ENCODE data around the gene ZNF414. TPM values are rescaled to one million over a fixed set of nuclear protein-coding genes. Genes with fewer than 3 reads are reported as not detected.
"Not testable (repeated sequence)": the region's sequence is repeated elsewhere in the genome, so short reads cannot be mapped to it uniquely, and the experiment has no call there.

The ZNF414 gene
- total RNA-seq, 2 donors from 2014 or later, result 15.5 to 16.8 TPM

DNA sequence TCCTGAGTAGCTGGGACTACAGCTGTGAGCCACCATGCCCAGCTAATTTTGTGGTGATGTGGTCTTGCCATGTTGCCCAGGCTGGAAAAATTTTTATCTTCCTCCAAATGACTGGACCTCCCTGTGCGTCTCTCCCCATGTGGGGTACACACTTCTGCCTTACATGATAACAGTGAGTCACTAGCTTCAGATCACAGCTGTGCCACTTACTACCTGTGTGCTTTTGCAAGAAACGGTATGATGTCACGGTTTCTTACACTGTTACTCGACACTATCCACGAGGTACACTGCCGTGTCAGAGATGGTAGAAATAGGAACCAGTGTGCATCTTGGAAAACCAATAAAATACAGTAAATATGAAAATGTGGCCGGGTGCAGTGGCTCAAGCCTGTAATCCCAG, 17.5 kb upstream of the ZNF414 start:
- H3K36me3 Mint-ChIP-seq, result peaks cover 31% of the 10 kb centered on the region
- H3K9me3 Mint-ChIP-seq, result no peaks in the 10 kb centered on the region
- no peak overlapping the region for H3K4me3 Mint-ChIP-seq
- H3K27ac Mint-ChIP-seq, result peak overlapping the region; percentile 47 to 67
- H3K27me3 Mint-ChIP-seq, result no peaks in the 10 kb centered on the region
- no peak for DNase-seq (ENCODE audit: low spot score)
- peaks cover 11 to 25% of the 10 kb centered on the region in 2 donors for H3K4me1 Mint-ChIP-seq (ENCODE audit: low read depth in 2 of 2)
- ATAC-seq, result no peak

GRCh38 chr19:8530061-8530679, 16.2 kb upstream of the ZNF414 start:
- no peak for ATAC-seq
- peaks cover 21% of the 10 kb centered on the region for H3K36me3 Mint-ChIP-seq
- H3K4me1 Mint-ChIP-seq (ENCODE audit: low read depth in 2 of 2), result peaks cover 11 to 21% of the 10 kb centered on the region in 2 donors
- H3K27me3 Mint-ChIP-seq, result no peaks in the 10 kb centered on the region
- no peaks in the 10 kb centered on the region for H3K9me3 Mint-ChIP-seq
- no peak for DNase-seq (ENCODE audit: low spot score)
- H3K27ac Mint-ChIP-seq, result peak overlapping the region in 1 of 2 donors; percentile 83
- H3K4me3 Mint-ChIP-seq, result no peak overlapping the region

GRCh38 chr19:8529369-8530006, 15.5 kb upstream of the ZNF414 start:
- peaks cover 11 to 24% of the 10 kb centered on the region in 2 donors for H3K4me1 Mint-ChIP-seq (ENCODE audit: low read depth in 2 of 2)
- peak overlapping the region; percentile 13 to 83 for H3K27ac Mint-ChIP-seq
- no peaks in the 10 kb centered on the region for H3K9me3 Mint-ChIP-seq
- H3K27me3 Mint-ChIP-seq, result no peaks in the 10 kb centered on the region
- no peak for ATAC-seq
- no peak overlapping the region for H3K4me3 Mint-ChIP-seq
- no peak for DNase-seq (ENCODE audit: low spot score)
- H3K36me3 Mint-ChIP-seq, result peaks cover 20% of the 10 kb centered on the region

DNA sequence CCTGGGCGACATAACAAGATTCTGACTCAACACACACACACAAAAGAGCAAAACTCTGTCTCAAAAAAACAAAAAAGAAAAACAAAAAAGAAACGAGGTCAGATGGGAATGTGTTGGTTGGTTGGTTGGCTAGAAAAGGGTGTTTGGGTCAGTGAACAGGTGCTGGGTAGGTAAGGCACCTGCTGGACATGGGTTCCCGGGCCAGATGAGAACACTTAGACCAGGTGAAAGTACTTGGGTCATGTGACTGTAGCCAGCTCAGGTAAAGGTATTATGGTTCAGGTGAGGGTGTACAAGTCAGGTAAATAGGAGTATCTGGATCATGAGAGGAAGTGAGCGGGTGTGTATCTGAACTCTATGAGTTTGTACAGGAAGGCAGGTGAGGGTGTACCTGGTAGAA, 14.5 kb upstream of the ZNF414 start:
- no peak overlapping the region for H3K4me3 Mint-ChIP-seq
- DNase-seq (ENCODE audit: low spot score) (no peak), ATAC-seq (no peak)
- peaks cover 11 to 25% of the 10 kb centered on the region in 2 donors for H3K4me1 Mint-ChIP-seq (ENCODE audit: low read depth in 2 of 2)
- peaks cover 20% of the 10 kb centered on the region for H3K36me3 Mint-ChIP-seq
- peak overlapping the region; percentile 13 to 83 for H3K27ac Mint-ChIP-seq
- no peaks in the 10 kb centered on the region for H3K9me3 Mint-ChIP-seq
- no peaks in the 10 kb centered on the region for H3K27me3 Mint-ChIP-seq

DNA sequence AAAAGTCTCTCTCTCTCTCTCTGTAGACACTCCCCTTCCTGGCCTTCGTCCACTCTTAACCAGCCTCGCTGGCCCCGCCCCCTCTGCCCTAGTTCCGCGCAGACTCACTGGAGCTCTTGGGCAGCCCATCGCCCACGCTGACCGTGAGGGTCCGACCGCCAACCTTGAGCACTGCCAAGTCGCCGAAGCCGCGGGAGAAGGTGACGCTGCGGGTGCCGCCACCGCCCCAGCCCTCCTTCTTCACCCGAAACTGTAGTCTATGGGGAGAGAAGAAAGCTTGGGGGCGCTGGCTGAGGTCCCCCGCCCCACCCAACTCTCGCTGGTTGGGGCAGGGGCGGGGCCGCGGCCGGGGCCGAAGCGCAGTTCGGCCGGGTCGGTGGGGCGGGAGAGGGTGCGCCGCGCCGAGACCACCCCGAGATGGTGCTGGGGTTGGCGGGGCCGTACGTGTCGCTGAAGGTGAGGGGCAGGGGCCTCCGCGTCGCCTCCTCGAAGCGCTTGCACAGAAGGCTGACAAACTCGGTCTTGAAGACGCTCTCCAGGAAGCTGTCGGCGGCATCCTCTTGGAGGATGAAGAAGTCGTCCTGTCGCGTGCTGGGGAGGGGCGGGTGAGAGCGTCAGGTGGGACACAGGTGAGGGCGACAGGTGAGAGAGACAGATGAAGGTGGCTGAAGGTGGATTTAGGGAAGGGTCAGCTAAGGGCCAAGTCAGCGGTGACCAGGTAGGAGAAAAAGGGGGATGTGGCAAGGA, 12.6 kb upstream of the ZNF414 start:
- DNase-seq (ENCODE audit: low spot score) (no peak), ATAC-seq (no peak)
- H3K4me1 Mint-ChIP-seq (ENCODE audit: low read depth in 2 of 2), result peaks cover 11 to 25% of the 10 kb centered on the region in 2 donors
- H3K36me3 Mint-ChIP-seq, result peaks cover 20% of the 10 kb centered on the region
- no peak overlapping the region for H3K4me3 Mint-ChIP-seq
- H3K27me3 Mint-ChIP-seq, result no peaks in the 10 kb centered on the region
- H3K27ac Mint-ChIP-seq, result no peak overlapping the region
- no peaks in the 10 kb centered on the region for H3K9me3 Mint-ChIP-seq

- DNase-seq (ENCODE audit: low spot score) (no peak), ATAC-seq (no peak)
- peaks cover 11 to 25% of the 10 kb centered on the region in 2 donors for H3K4me1 Mint-ChIP-seq (ENCODE audit: low read depth in 2 of 2)
- no peak overlapping the region for H3K27ac Mint-ChIP-seq
- no peaks in the 10 kb centered on the region for H3K9me3 Mint-ChIP-seq
- no peaks in the 10 kb centered on the region for H3K27me3 Mint-ChIP-seq
- H3K36me3 Mint-ChIP-seq, result peaks cover 20% of the 10 kb centered on the region
- no peak overlapping the region for H3K4me3 Mint-ChIP-seq
Observed at GRCh38 chr19:8525401-8525684, 11.4 kb upstream of the ZNF414 start.

DNA sequence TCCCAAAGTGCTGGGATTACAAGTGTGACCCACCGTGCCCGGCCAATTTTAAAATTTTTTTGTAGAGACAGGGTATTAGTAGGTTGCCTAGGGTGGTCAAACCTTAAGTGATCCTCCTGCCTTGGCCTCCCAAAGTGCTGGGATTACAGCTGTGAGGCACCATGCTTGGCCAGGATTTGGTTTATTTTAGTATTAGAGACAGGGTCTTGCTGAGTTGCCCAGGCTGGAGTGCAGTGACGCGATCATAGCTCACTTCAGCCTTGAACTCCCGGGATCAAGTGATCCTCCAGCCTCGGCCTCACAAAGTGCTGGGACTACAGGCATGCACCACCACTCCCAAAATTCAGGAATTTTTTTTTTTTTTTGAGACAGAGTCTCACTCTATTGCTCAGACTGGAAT, 5.4 kb upstream of the ZNF414 start:
- Mint-ChIP-seq H3K4me3 (no peak overlapping the region), H3K9me3 (no peaks in the 10 kb centered on the region), H3K36me3 (no peaks in the 10 kb centered on the region), H3K27me3 (no peaks in the 10 kb centered on the region), H3K4me1 (ENCODE audit: low read depth in 2 of 2) (peaks cover 33 to 37% of the 10 kb centered on the region in 2 donors), H3K27ac (no peak overlapping the region)
- DNase-seq (ENCODE audit: low spot score) (no peak), ATAC-seq (no peak)

- peak overlapping the region; percentile 61 for H3K4me3 Mint-ChIP-seq
- H3K27ac Mint-ChIP-seq, result peak overlapping the region; percentile 93 to 96
- H3K27me3 Mint-ChIP-seq, result no peaks in the 10 kb centered on the region
- no peaks in the 10 kb centered on the region for H3K36me3 Mint-ChIP-seq
- no peaks in the 10 kb centered on the region for H3K9me3 Mint-ChIP-seq
- peaks cover 37 to 38% of the 10 kb centered on the region in 2 donors for H3K4me1 Mint-ChIP-seq (ENCODE audit: low read depth in 2 of 2)
- no peak for ATAC-seq
- DNase-seq (ENCODE audit: low spot score), result no peak
Observed at GRCh38 chr19:8518536-8518935, 4.6 kb upstream of the ZNF414 start.

DNA sequence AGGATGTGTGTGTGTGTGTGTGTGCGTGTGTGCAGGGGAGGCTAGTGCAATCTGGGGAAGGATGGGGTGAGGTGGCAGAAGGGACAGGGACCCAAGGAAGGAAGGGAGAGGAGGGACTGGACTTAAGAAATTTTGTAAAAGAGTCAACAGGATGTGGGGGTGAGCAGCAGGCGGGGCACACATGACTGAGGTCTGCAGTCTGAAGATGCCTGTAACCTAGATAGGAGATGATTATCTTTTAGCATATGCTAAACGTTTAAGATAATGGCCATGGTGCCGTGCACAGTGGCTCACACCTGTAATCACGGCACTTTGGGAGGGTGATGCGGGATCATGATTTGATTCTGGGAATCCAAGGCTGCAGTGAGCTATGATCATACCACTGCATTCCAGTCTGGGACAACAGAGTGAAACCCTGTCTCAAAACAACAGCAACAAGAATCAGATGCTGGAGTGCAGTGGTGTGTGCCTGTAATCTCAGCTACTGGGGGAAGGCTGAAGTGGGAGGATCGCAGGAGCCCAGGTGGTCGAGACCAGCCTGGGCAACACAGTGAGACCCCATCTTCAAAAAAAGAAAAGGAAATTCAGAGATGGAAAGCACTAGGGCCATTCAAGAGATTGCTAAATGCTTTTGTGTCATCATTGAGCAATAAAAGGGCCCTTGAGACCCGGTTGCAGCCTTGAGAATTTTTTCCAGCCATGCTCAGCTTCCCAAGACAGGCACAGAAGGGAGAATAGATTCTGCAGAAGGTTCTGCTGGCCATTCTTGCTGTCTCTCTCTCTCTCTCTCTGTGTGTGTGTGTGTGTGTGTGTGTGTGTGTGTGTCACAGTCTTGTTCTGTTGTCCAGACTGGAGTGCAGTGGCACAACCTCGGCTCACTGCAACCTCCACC, 3.8 kb upstream of the ZNF414 start:
- H3K27me3 Mint-ChIP-seq, result no peaks in the 10 kb centered on the region
- no peaks in the 10 kb centered on the region for H3K9me3 Mint-ChIP-seq
- no peak for DNase-seq (ENCODE audit: low spot score)

GRCh38 chr19:8515317-8515716, 1.4 kb upstream of the ZNF414 start:
- H3K4me3 Mint-ChIP-seq, result peak overlapping the region; percentile 91
- no peaks in the 10 kb centered on the region for H3K36me3 Mint-ChIP-seq
- no peaks in the 10 kb centered on the region for H3K27me3 Mint-ChIP-seq
- H3K9me3 Mint-ChIP-seq, result no peaks in the 10 kb centered on the region
- DNase-seq (ENCODE audit: low spot score), result peak; percentile 80
- peak; percentile 21 to 43 for ATAC-seq
- H3K27ac Mint-ChIP-seq, result peak overlapping the region; percentile 93 to 96
- peaks cover 42 to 46% of the 10 kb centered on the region in 2 donors for H3K4me1 Mint-ChIP-seq (ENCODE audit: low read depth in 2 of 2)

More for the DNA sequence above, 3.8 kb upstream of the ZNF414 start:
- ATAC-seq, result peak in 1 of 2 donors; percentile 24
- H3K36me3 Mint-ChIP-seq, result no peaks in the 10 kb centered on the region
- peak overlapping the region; percentile 93 to 96 for H3K27ac Mint-ChIP-seq
- H3K4me1 Mint-ChIP-seq (ENCODE audit: low read depth in 2 of 2), result peaks cover 42% of the 10 kb centered on the region in 2 donors
- H3K4me3 Mint-ChIP-seq, result peak overlapping the region; percentile 80

- Mint-ChIP-seq H3K27ac (peak overlapping the region; percentile 93 to 96), H3K4me1 (ENCODE audit: low read depth in 2 of 2) (peaks cover 42 to 46% of the 10 kb centered on the region in 2 donors), H3K4me3 (peak overlapping the region; percentile 91)
- ATAC-seq; H3K9me3 Mint-ChIP-seq; H3K36me3 Mint-ChIP-seq; H3K27me3 Mint-ChIP-seq; DNase-seq (ENCODE audit: low spot score): not testable (repeated sequence)
Observed at GRCh38 chr19:8514505-8515009, 590 bp upstream of the ZNF414 start.

GRCh38 chr19:8513036-8513686, 806 bp downstream of the ZNF414 start:
- no peak for ATAC-seq
- Mint-ChIP-seq H3K4me1 (ENCODE audit: low read depth in 2 of 2) (peaks cover 35 to 40% of the 10 kb centered on the region in 2 donors), H3K4me3 (peak overlapping the region; percentile 91), H3K27ac (peak overlapping the region; percentile 93 to 96), H3K36me3 (no peaks in the 10 kb centered on the region), H3K27me3 (no peaks in the 10 kb centered on the region), H3K9me3 (no peaks in the 10 kb centered on the region)
- DNase-seq (ENCODE audit: low spot score), result no peak

All from natural killer cell treated with Interleukin-12 subunit alpha and Interleukin-12 subunit beta and Interleukin-15 and Interleukin-18, amount 100 ng/mL, for 72 hours (primary cell).